Breast epithelium (tissue), 3 donors: ENCODE data around the gene FXYD7.

Source experiments
- POLR2A ChIP-seq: fragments of 450-650 bp; IDR thresholded peaks from one replicate; pipeline ENCODE4 v1.6.1; 2016; ENCODE audit warnings: antibody characterized with exemption, mild to moderate bottlenecking, moderate library complexity
- POLR2AphosphoS5 ChIP-seq, 3 donors: sonication (generic); formaldehyde crosslinking; IDR thresholded peaks; one replicate each; pipeline ENCODE4 v1.6.1; 2017; ENCODE audit warnings: antibody characterized with exemption in 3 of 3
- TF ChIP-seq, protein P1 (sequence below), 3 donors: fragments of 450-650 bp; IDR thresholded peaks; one replicate each; pipeline ENCODE4 v1.5.1; 2016 to 2017; ENCODE audit warnings: antibody characterized with exemption in 3 of 3, mild to moderate bottlenecking in 3 of 3, moderate library complexity in 3 of 3

DNA sequence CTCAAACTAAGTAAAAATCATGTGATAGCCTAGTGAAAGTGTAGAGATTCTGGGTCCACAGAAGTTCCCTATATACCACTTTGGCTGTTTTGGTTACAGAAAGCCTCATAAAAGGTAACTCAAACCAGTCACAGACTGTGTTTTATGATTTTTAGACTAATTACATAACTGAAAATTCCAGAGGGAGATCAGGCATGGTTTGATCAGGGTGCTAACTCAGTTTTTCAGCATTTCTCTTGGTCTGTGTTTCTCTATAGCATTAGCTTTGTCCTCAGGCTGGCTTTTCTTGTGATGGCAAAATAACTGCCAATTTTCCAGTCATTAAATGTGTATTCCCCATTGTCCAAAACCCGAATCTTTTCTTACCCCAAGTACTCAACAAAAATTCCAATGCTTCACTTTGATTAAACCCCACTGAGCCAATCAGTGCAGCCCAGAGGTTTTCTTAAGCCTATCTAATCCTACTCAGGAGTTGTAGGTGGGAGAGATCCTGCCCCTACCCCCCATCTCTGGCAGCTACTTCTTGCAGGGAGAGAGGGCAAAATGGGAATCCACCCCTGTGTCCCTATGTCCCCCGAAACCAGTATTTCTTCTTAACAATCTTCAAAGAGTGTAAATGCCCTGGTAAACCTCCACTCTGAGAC is 36.0 kb upstream of the FXYD7 start:
- TF ChIP-seq POLR2A: no peak
- TF ChIP-seq, protein P1, sequence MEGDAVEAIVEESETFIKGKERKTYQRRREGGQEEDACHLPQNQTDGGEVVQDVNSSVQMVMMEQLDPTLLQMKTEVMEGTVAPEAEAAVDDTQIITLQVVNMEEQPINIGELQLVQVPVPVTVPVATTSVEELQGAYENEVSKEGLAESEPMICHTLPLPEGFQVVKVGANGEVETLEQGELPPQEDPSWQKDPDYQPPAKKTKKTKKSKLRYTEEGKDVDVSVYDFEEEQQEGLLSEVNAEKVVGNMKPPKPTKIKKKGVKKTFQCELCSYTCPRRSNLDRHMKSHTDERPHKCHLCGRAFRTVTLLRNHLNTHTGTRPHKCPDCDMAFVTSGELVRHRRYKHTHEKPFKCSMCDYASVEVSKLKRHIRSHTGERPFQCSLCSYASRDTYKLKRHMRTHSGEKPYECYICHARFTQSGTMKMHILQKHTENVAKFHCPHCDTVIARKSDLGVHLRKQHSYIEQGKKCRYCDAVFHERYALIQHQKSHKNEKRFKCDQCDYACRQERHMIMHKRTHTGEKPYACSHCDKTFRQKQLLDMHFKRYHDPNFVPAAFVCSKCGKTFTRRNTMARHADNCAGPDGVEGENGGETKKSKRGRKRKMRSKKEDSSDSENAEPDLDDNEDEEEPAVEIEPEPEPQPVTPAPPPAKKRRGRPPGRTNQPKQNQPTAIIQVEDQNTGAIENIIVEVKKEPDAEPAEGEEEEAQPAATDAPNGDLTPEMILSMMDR (IDR thresholded peaks at IDR 0.05): no peak
- TF ChIP-seq POLR2AphosphoS5 (IDR thresholded peaks at IDR 0.05): no peak
